ACC112 (cell line): ENCODE results near the gene AMPD2.
"Not testable (repeated sequence)": the region's sequence is repeated elsewhere in the genome, so short reads cannot be mapped to it uniquely, and the experiment has no call there.

Experiments used
- H2AFZ ChIP-seq: fragments of 200-600 bp; sonication (generic); one replicate; pipeline ENCODE4 v1.6.0; 2017; ENCODE audit warnings: antibody characterized with exemption, low read length; ENCODE audit not compliant: unreplicated experiment
- H3K27ac ChIP-seq: fragments of 200-600 bp; sonication (generic); 2 replicates; pipeline ENCODE4 v1.5.1; 2014; ENCODE audit warnings: low read depth, mild to moderate bottlenecking, antibody characterized with exemption, low read length, moderate library complexity
- H3K27me3 ChIP-seq: fragments of 200-600 bp; sonication (generic); 2 replicates; pipeline ENCODE4 v1.6.1; 2014; ENCODE audit warnings: mild to moderate bottlenecking, antibody characterized with exemption, low read length, moderate library complexity, mixed read lengths; ENCODE audit not compliant: insufficient read depth
- H3K36me3 ChIP-seq: fragments of 200-600 bp; sonication (generic); 2 replicates; pipeline ENCODE4 v1.6.1; 2016; ENCODE audit warnings: mild to moderate bottlenecking, antibody characterized with exemption, low read length, moderate library complexity, mixed read lengths; ENCODE audit not compliant: insufficient read depth
- H3K4me1 ChIP-seq: fragments of 200-600 bp; sonication (generic); one replicate; pipeline ENCODE4 v1.6.1; 2016; ENCODE audit warnings: low read length, mixed read lengths; ENCODE audit not compliant: insufficient read depth, unreplicated experiment, control insufficient read depth
- H3K4me3 ChIP-seq: fragments of 200-600 bp; sonication (generic); 2 replicates; pipeline ENCODE4 v1.5.1; 2014; ENCODE audit warnings: mild to moderate bottlenecking, low read depth, low read length
- H3K79me2 ChIP-seq: fragments of 200-600 bp; sonication (generic); one replicate; pipeline ENCODE4 v1.6.0; 2016; ENCODE audit warnings: low read length; ENCODE audit not compliant: control insufficient read depth, unreplicated experiment, insufficient read depth

Gene AMPD2

GRCh38 chr1:109653306-109653705 is 33.7 kb downstream of the AMPD2 start:
- no peaks in the 10 kb centered on the region for H3K79me2 ChIP-seq
- peaks cover 19% of the 10 kb centered on the region for H3K4me1 ChIP-seq
- no peaks in the 10 kb centered on the region for H3K36me3 ChIP-seq
- H3K4me3 ChIP-seq, result no peak overlapping the region
- peaks cover 11% of the 10 kb centered on the region; the same call in 1 of the 2 replicates for H3K27me3 ChIP-seq
- no peak overlapping the region for H3K27ac ChIP-seq
- H2AFZ ChIP-seq, result no peak overlapping the region

GRCh38 chr1:109654519-109654918 is 34.9 kb downstream of the AMPD2 start:
- no peaks in the 10 kb centered on the region for H3K36me3 ChIP-seq
- H3K4me1 ChIP-seq, result peaks cover 19% of the 10 kb centered on the region
- H2AFZ ChIP-seq, result no peak overlapping the region
- no peak overlapping the region for H3K4me3 ChIP-seq
- H3K27me3 ChIP-seq, result peaks cover 11% of the 10 kb centered on the region; the same call in 1 of the 2 replicates
- H3K27ac ChIP-seq, result no peak overlapping the region
- H3K79me2 ChIP-seq, result no peaks in the 10 kb centered on the region

DNA sequence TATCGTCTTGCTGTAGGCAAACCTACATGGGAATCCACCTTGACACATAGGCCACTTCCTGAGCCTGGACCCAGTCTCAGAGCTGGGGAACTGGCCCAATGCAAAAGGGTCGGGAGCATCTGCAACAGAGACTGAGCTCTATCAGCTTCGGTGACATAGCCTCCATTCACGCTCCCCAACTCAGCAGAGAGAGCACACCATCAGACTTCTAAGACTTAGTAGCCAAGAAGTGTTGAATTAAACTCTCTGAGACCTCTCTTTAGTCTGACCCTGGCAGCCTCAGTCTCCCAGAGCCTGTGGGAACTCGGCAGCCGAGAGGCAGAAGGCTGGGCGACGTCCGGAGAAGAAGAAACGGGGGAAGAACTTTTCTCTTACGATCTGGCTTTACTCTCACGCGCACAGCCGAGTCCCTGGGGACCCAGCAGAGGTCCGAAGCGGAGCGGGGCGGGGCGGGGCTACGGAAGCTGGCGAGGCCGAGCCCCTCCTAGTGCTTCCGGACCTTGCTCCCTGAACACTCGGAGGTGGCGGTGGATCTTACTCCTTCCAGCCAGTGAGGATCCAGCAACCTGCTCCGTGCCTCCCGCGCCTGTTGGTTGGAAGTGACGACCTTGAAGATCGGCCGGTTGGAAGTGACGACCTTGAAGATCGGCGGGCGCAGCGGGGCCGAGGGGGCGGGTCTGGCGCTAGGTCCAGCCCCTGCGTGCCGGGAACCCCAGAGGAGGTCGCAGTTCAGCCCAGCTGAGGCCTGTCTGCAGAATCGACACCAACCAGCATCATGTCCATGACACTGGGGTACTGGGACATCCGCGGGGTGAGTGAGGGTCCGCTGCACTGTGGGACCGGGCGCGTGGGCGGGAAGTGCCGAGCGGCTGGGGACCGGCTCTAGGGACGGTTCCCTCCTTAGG is 36.2 kb downstream of the AMPD2 start, which contains the start of gene GSTM4:
TSS of gene GSTM4 (plus strand) at position 485 of the 905 bp plus-strand sequence. CDS start at position 776, 291 bp downstream.
- H3K36me3 ChIP-seq, result no peaks in the 10 kb centered on the region
- H3K4me1 ChIP-seq, result peaks cover 7% of the 10 kb centered on the region
- peak within 1 kb of the TSS; percentile 95 for H2AFZ ChIP-seq
- H3K4me3 ChIP-seq, result peak within 1 kb of the TSS; percentile 80
- no peaks in the 10 kb centered on the region for H3K79me2 ChIP-seq
- H3K27me3 ChIP-seq, result peaks cover 11% of the 10 kb centered on the region; the same call in 1 of the 2 replicates
- no peak within 1 kb of the TSS; the same call in 1 of the 2 replicates for H3K27ac ChIP-seq

GRCh38 chr1:109657395-109657794 is 37.8 kb downstream of the AMPD2 start:
- Histone ChIP-seq H3K36me3 (no peaks in the 10 kb centered on the region), H3K4me1 (peaks cover 4% of the 10 kb centered on the region), H3K79me2 (no peaks in the 10 kb centered on the region), H3K27me3 (0 out of 2 replicates have a peak, but pooled peaks cover 2% of the 10 kb centered on the region), H3K4me3 (no peak overlapping the region), H3K27ac (no peak overlapping the region), H2AFZ (no peak overlapping the region)

GRCh38 chr1:109657970-109658369 is 38.3 kb downstream of the AMPD2 start:
- Histone ChIP-seq H3K79me2 (no peaks in the 10 kb centered on the region), H2AFZ (no peak overlapping the region), H3K4me3 (no peak overlapping the region), H3K36me3 (no peaks in the 10 kb centered on the region), H3K4me1 (peaks cover 4% of the 10 kb centered on the region), H3K27me3 (no peaks in the 10 kb centered on the region), H3K27ac (no peak overlapping the region)

- no peaks in the 10 kb centered on the region for H3K79me2 ChIP-seq
- H2AFZ ChIP-seq, result no peak overlapping the region
- H3K36me3 ChIP-seq, result no peaks in the 10 kb centered on the region
- no peak overlapping the region for H3K4me3 ChIP-seq
- H3K27ac ChIP-seq, result no peak overlapping the region
- H3K4me1 ChIP-seq, result peaks cover 4% of the 10 kb centered on the region
- no peaks in the 10 kb centered on the region for H3K27me3 ChIP-seq
Observed at GRCh38 chr1:109658533-109659042, 39.0 kb downstream of the AMPD2 start.

- no peak overlapping the region for H3K4me3 ChIP-seq
- H3K79me2 ChIP-seq, result no peaks in the 10 kb centered on the region
- H3K36me3 ChIP-seq, result no peaks in the 10 kb centered on the region
- H3K27me3 ChIP-seq, result no peaks in the 10 kb centered on the region
- no peak overlapping the region for H2AFZ ChIP-seq
- H3K27ac ChIP-seq, result no peak overlapping the region
- H3K4me1 ChIP-seq, result peaks cover 9% of the 10 kb centered on the region
Observed at GRCh38 chr1:109659145-109659544, 39.5 kb downstream of the AMPD2 start.

DNA sequence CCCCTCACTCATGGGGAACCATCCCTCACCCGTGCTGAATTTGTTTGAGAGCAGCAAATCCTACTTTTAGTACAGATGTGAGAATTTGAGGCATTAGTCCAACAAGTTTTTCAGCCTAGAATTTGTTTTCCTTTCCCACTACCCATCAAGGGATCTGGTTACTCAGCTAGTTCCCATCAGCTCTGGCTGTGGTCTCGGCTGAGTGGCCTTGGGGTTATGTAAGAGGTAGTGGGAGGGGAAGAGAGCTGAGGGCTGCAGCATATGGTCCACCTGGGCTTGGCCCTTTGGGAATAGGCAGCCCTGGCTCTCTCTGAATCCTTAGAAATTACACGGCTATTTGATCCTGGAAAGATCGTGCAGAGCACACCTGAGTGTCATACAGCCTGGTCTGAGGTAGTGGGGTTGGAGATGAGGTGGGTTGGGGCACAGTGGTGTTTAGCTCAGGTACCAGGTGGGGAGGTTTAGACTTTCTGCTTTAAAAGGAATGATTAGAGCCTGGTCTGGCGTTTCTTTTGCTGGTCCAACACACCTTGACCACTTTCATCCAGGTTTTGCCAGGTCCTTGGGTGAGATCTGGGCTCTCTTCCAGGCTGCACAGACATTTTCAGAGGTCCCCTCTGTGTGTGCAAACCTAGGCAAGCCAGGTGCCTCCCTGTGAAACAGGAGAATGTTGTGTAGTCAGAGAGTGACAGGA is 40.5 kb downstream of the AMPD2 start:
- Histone ChIP-seq H3K27me3 (no peaks in the 10 kb centered on the region), H3K27ac (no peak overlapping the region), H3K79me2 (no peaks in the 10 kb centered on the region), H3K4me3 (no peak overlapping the region), H3K36me3 (no peaks in the 10 kb centered on the region), H2AFZ (no peak overlapping the region), H3K4me1 (peaks cover 6% of the 10 kb centered on the region)

GRCh38 chr1:109660691-109661026 is 41.0 kb downstream of the AMPD2 start:
- not testable (repeated sequence) for H3K27me3 ChIP-seq, H3K79me2 ChIP-seq, H3K36me3 ChIP-seq, H3K27ac ChIP-seq, H3K4me1 ChIP-seq, H3K4me3 ChIP-seq, H2AFZ ChIP-seq

DNA sequence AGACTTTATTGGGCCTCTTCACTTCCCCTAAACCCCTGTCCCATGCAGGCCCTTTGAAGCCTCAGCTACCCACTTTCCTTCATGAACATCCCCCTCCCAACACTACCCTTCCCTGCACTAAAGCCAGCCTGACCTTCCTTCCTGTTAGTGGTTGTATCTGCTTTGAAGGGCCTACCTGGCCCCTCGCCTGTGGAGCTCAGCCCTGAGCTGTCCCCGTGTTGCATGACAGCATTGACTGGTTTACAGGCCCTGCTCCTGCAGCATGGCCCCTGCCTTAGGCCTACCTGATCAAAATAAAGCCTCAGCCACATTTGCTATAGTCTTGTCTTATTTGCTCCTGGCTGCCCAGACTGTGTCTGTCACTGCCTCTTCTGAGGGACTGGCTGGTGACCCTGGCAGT is 41.8 kb downstream of the AMPD2 start:
- no peak overlapping the region for H3K4me3 ChIP-seq
- no peaks in the 10 kb centered on the region for H3K79me2 ChIP-seq
- no peak overlapping the region for H3K27ac ChIP-seq
- no peaks in the 10 kb centered on the region for H3K27me3 ChIP-seq
- H3K36me3 ChIP-seq, result no peaks in the 10 kb centered on the region
- H3K4me1 ChIP-seq, result peaks cover 5% of the 10 kb centered on the region
- H2AFZ ChIP-seq, result no peak overlapping the region
